HepG2 (cell line): ENCODE results near the gene MUC6. TPM values are rescaled to one million over a fixed set of nuclear protein-coding genes. Genes with fewer than 3 reads are reported as not detected.

Experiments
- ATAC-seq: fragments of 200-7000 bp; cut with Tn5 transposase; 3 replicates; pipeline ENCODE4 v1.9.1; 2020; ENCODE audit warnings: mild to moderate bottlenecking, moderate library complexity
- BruUV-seq: library from RNA; stranded (reverse); fragments of 400-500 nt; replicated peaks from 2 replicates; lab custom pipeline; 2021; lab: Mats Ljungman, UMichigan
- CTCF ChIA-PET: fragments of 300-600 bp; formaldehyde crosslinking; extraction: SDS; loops from one replicate; lab custom pipeline; 2021; ENCODE audit warnings: low total read pairs, inconsistent platforms, low intra/inter-chr PET ratio; lab: Yijun Ruan, JAX
- POLR2A ChIA-PET: fragments of 350-600 bp; sonication (Branson Sonifier 250); formaldehyde crosslinking; loops from one replicate; lab custom pipeline; 2020; ENCODE audit warnings: antibody characterized with exemption, inconsistent platforms; lab: Yijun Ruan, JAX
- DNase-seq: peaks from one replicate; pipeline ENCODE4 v3.0.0-alpha.2; 2015; ENCODE audit warnings: low spot score
- FAIRE-seq: peaks from 3 replicates; lab custom pipeline; 2011; peaks lifted over from hg19 to GRCh38; lab: Jason Lieb, UNC
- H2AFZ ChIP-seq: one replicate; pipeline ENCODE4 v1.6.1; 2011; ENCODE audit warnings: low read length, inconsistent platforms
- H3K27ac ChIP-seq: fragments of 300-600 bp; 3 replicates; pipeline ENCODE4 v1.8.0; 2011; ENCODE audit warnings: mixed run types, mild to moderate bottlenecking, mixed read lengths, low read length, inconsistent platforms; ENCODE audit not compliant: insufficient read depth; ENCODE audit errors: extremely low read length
- H3K27me3 ChIP-seq, 2 experiments: fragments of 200-600 bp in 1 of 2; 2 replicates in 1 of 2; 3 replicates in 1 of 2; pipeline versions ENCODE4 v1.6.0 to v1.8.0; 2011; ENCODE audit warnings: low read length in 2 of 2, mild to moderate bottlenecking in 2 of 2, moderate library complexity in 2 of 2, inconsistent platforms in 1 of 2; ENCODE audit not compliant: insufficient read depth in 2 of 2, control insufficient read depth in 1 of 2
- H3K36me3 ChIP-seq, 2 experiments: fragments of 200-600 bp in 1 of 2; replicated peaks in 1 of 2; 2 replicates in 1 of 2; 3 replicates in 1 of 2; pipeline versions ENCODE4 v1.5.1 to v1.8.0; 2011; ENCODE audit warnings: low read length in 2 of 2, inconsistent platforms in 1 of 2; ENCODE audit not compliant: insufficient read depth in 2 of 2, control insufficient read depth in 1 of 2
- H3K4me1 ChIP-seq: 2 replicates; pipeline ENCODE4 v1.5.1; 2012; ENCODE audit warnings: low read length, inconsistent platforms; ENCODE audit not compliant: insufficient read depth
- H3K4me2 ChIP-seq: 2 replicates; pipeline ENCODE4 v1.6.0; 2011; ENCODE audit warnings: low read depth, low read length, inconsistent platforms
- H3K4me3 ChIP-seq, 3 experiments: fragments of 200-600 bp in 1 of 3; sonication (generic), shearing (Covaris generic) in 1 of 3; replicated peaks in 1 of 3; 2 replicates each; pipeline ENCODE4 v1.5.1; 2011 to 2016; ENCODE audit warnings: low read length in 3 of 3, inconsistent platforms in 2 of 3, low read depth in 2 of 3, mild to moderate bottlenecking in 2 of 3, control low read depth in 1 of 3, mixed read lengths in 1 of 3; ENCODE audit not compliant: insufficient read depth in 1 of 3
- H3K79me2 ChIP-seq: one replicate; pipeline ENCODE4 v1.6.1; 2011; ENCODE audit warnings: low read length, inconsistent platforms; ENCODE audit not compliant: insufficient read depth
- H3K9ac ChIP-seq: 2 replicates; pipeline ENCODE4 v1.6.0; 2011; ENCODE audit warnings: mild to moderate bottlenecking, low read depth, low read length, inconsistent platforms; ENCODE audit not compliant: insufficient read depth
- H3K9me3 ChIP-seq: 2 replicates; pipeline ENCODE4 v1.5.1; 2012; ENCODE audit warnings: mild to moderate bottlenecking, low read length
- H4K20me1 ChIP-seq: 2 replicates; pipeline ENCODE4 v1.6.0; 2011; ENCODE audit warnings: inconsistent platforms, mild to moderate bottlenecking, low read length, moderate library complexity; ENCODE audit not compliant: insufficient read depth
- ATF1 ChIP-seq: IDR thresholded peaks from 2 replicates; pipeline ENCODE4 v1.6.1; 2016; ENCODE audit warnings: mild to moderate bottlenecking, control low read depth
- ETV5 ChIP-seq: IDR thresholded peaks from 2 replicates; pipeline ENCODE4 v1.6.1; 2018; ENCODE audit warnings: missing biosample characterization, missing genetic modification reagents, inconsistent platforms, borderline replicate concordance
- FOXA1 ChIP-seq, 2 experiments: fragments of 450-650 bp in 1 of 2; sonication (generic) in 1 of 2; formaldehyde crosslinking in 1 of 2; IDR thresholded peaks; 2 replicates each; pipeline versions ENCODE4 v1.4.0 to v1.6.1; 2016 to 2020; ENCODE audit warnings: missing genetic modification reagents in 1 of 2
- HNRNPL ChIP-seq: fragments of 200-400 bp; formaldehyde crosslinking; IDR thresholded peaks from 2 replicates; pipeline ENCODE4 v1.6.1; 2017; ENCODE audit warnings: mild to moderate bottlenecking, low read depth, low read length
- NAIF1 ChIP-seq: sonication (generic); formaldehyde crosslinking; IDR thresholded peaks from 2 replicates; pipeline ENCODE4 v1.5.0; 2020; ENCODE audit warnings: mild to moderate bottlenecking, missing genetic modification reagents, borderline replicate concordance
- STAG1 ChIP-seq: sonication (generic); formaldehyde crosslinking; IDR thresholded peaks from 2 replicates; pipeline ENCODE4 v1.4.0; 2020; ENCODE audit warnings: missing genetic modification reagents
- ZIK1 ChIP-seq: sonication (generic); formaldehyde crosslinking; IDR thresholded peaks from 2 replicates; pipeline ENCODE4 v1.5.0; 2020; ENCODE audit warnings: mild to moderate bottlenecking, low read depth, missing genetic modification reagents, borderline replicate concordance
- ZNF354B ChIP-seq: sonication (generic); formaldehyde crosslinking; IDR thresholded peaks from 2 replicates; pipeline ENCODE4 v1.8.0; 2022; ENCODE audit warnings: mild to moderate bottlenecking, missing genetic modification reagents
- ZNF563 ChIP-seq: sonication (generic); formaldehyde crosslinking; IDR thresholded peaks from 2 replicates; pipeline ENCODE4 v1.8.0; 2022; ENCODE audit warnings: mild to moderate bottlenecking, moderate library complexity, missing genetic modification reagents
- ZNF605 ChIP-seq: sonication (generic); formaldehyde crosslinking; IDR thresholded peaks from 2 replicates; pipeline ENCODE4 v1.8.0; 2022; ENCODE audit warnings: mild to moderate bottlenecking, missing genetic modification reagents
- WGBS: methylation state at CpG from one replicate; pipeline ENCODE4 v1.1.6; 2017; ENCODE audit warnings: low lambda C conversion rate; 5-methylcytosine and 5-hydroxymethylcytosine counted together
- in situ Hi-C: cut with HindIII; loops from 2 replicates; pipeline ENCODE4 v1.10.0; 2017; ENCODE audit warnings: low pct_unique_long_range_greater_than_20kb; ENCODE audit not compliant: extremely low pct_ligation_motif_present
- intact Hi-C: fragments of 100-400 bp; cut with micrococcal nuclease; formaldehyde crosslinking; loops from one replicate; pipeline ENCODE4 v1.10.0; 2022; ENCODE audit not compliant: unreplicated experiment
- polyA plus RNA-seq, 8 experiments: library from polyadenylated mRNA; depleted of rRNA in 3 of 8; stranded (reverse) in 7 of 8; unstranded in 1 of 8; fragments of >200 nt; fragmentation: Illumina TruSeq in 4 of 8; extraction: Trizol in 4 of 8; gene quantifications; 2 replicates each; pipeline versions ENCODE4 v1.2.1 to v1.2.3, GENCODE V29; 2011 to 2016; ENCODE audit warnings: low read depth in 4 of 8, missing spikeins in 1 of 8, mixed read lengths in 1 of 8; ENCODE audit not compliant: insufficient read depth in 1 of 8
- total RNA-seq, 5 experiments: library from RNA; depleted of rRNA; stranded (reverse); fragments of >200 nt; fragmentation: Illumina TruSeq; extraction: Trizol; gene quantifications; 2 replicates each; pipeline ENCODE4 v1.2.3, GENCODE V29; 2016; ENCODE audit warnings: low read depth in 1 of 5
- TF ChIP-seq, protein P1 (sequence below): sonication (generic); formaldehyde crosslinking; IDR thresholded peaks from 2 replicates; pipeline ENCODE4 v1.5.1; 2020; ENCODE audit warnings: mild to moderate bottlenecking, missing genetic modification reagents, moderate library complexity

Gene MUC6
- total and polyA plus RNA-seq, 2 of the 13 experiments (the other 11 are each of a cell fraction or from before 2014, with no cell fraction given), result not detected

DNA sequence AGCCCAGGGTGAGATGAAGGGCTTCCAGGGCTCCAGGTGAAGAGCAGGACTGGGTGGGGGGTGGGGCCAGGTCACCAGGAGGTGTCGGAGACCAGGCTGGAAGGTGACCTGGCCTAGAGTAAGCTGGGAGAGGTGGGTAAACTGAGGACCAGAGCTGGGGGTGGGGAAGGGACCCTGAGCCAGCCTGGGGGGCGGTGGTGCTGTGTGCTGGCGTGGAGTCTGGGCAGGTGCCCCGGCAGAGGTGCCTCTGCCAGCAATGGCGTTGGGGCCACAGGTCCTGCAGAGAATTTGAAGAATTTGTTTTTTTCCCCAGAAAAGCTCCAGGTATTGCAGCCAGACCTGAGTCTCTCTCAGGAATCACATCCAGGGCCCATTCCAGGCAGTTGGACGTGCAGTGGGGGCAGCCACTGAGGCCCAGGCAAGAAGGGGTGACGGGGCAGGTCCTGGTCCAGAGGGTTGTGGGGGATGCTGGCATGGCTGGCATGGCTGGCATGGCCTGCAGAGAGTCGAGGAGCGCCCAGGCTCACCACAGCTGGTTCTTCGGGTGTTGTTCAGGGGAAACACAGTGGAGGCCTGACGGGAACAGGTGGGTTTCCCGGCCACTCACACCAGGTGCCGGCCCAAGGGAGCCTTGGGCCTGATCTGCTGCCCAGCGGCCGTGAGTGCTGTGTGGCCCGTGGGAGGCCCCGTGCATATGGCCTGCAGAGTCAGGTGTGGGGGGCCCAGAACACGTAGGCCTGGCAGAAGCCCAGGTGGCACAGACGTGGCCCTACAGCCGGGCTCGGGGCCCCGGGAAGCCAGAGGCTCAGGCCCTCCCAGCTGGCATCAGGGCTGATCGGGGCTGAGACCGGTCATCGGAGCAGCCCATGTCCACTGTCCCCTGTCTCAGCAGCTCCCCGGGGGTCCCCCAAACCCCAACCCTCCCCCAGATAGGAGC is 6.4 kb upstream of the MUC6 start:
- ChIA-PET CTCF (no interaction called here), POLR2A (no interaction called here)
- Histone ChIP-seq H3K27ac (no peak overlapping the region), H3K36me3 (no peaks in the 10 kb centered on the region), H4K20me1 (no peaks in the 10 kb centered on the region), H3K4me2 (no peak overlapping the region), H3K9me3 (no peaks in the 10 kb centered on the region), H3K9ac (no peak overlapping the region), H3K79me2 (no peaks in the 10 kb centered on the region), H3K27me3 (peaks cover 9 to 82% of the 10 kb centered on the region in 2 experiments), H2AFZ (no peak overlapping the region), H3K4me3 (no peak overlapping the region), H3K4me1 (peaks cover 9% of the 10 kb centered on the region)
- TF ChIP-seq ZNF605 (CRISPR knock-in tag) (no peak), HNRNPL (0 out of 2 replicates have a peak, but pooled peaks have one; percentile 18)
- ATAC-seq (no peak), DNase-seq (no peak), FAIRE-seq (no peak)
- in situ Hi-C loops, result no loop called here
- no TSS peak for BruUV-seq
- intact Hi-C loops, result no loop called here
- 20% methylated on average over 6 of the region's 26 CpGs for WGBS

DNA sequence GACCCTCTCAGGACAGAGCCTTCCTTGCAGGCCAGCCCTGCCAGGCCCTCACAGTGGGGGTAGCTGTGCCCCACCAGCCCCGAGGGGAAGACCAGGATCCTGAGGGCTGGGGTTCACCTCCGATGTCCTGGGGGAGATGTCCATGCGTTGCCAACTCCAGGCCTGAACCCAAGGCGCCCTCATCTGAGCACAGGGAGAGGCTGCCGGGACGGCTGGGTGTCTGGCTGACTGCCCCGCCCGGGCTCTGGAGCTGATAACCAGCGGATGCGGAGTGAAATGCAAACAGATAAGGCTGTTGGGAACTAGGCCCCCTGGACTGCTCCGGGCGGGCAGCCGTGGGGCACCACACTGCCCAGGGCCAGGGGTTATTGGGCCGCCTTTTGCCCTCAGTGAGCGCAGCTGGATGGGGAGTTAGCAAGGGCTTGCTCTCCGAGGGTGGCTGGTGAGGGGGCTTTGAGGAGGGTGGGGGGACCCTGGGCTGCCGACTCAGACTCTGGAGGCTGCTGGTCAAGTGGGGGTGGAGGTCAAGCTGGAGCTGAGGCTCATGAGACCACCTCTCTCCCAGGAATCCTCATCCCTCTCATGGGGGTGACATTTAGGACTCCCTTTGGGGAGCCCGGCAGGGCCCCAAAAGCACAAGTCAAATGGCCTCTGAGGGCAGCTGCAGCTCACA is 5.6 kb upstream of the MUC6 start:
- H3K79me2 ChIP-seq, result no peaks in the 10 kb centered on the region
- no peak overlapping the region for H2AFZ ChIP-seq
- H3K4me3 ChIP-seq, result no peak overlapping the region; a peak in 1 of 6 replicates
- in situ Hi-C loops (no loop called here), intact Hi-C loops (no loop called here)
- H3K4me2 ChIP-seq, result no peak overlapping the region
- FAIRE-seq (no peak), DNase-seq (peak; percentile 35), ATAC-seq (peak; percentile 73)
- no peaks in the 10 kb centered on the region for H3K36me3 ChIP-seq
- no peak overlapping the region for H3K27ac ChIP-seq
- H3K9ac ChIP-seq, result no peak overlapping the region
- ChIA-PET POLR2A (no interaction called here), CTCF (no interaction called here)
- peaks cover 11 to 82% of the 10 kb centered on the region in 2 experiments; a peak in 4 of 5 replicates for H3K27me3 ChIP-seq
- no TSS peak for BruUV-seq
- H3K4me1 ChIP-seq, result peaks cover 9% of the 10 kb centered on the region
- whole genome bisulfite sequencing, result no CpG with 5 or more reads among the region's 18 CpGs
- no peaks in the 10 kb centered on the region for H3K9me3 ChIP-seq
- H4K20me1 ChIP-seq, result no peaks in the 10 kb centered on the region
- TF ChIP-seq HNRNPL (peak; percentile 96), NAIF1 (CRISPR knock-in tag) (no peak), ZIK1 (CRISPR knock-in tag) (no peak), ATF1 (CRISPR knock-in tag) (no peak), ZNF563 (0 out of 2 replicates have a peak, but pooled peaks have one; percentile 41), ETV5 (peak; percentile 36; the same call in 1 of the 2 replicates), ZNF354B (CRISPR knock-in tag) (no peak), STAG1 (CRISPR knock-in tag) (peak; percentile 61), FOXA1 (IDR thresholded peaks at IDR 0.05) (no peak), FOXA1 (CRISPR knock-in tag; IDR thresholded peaks at IDR 0.05) (peak; percentile 29; the same call in 1 of the 2 replicates)
- TF ChIP-seq, protein P1, sequence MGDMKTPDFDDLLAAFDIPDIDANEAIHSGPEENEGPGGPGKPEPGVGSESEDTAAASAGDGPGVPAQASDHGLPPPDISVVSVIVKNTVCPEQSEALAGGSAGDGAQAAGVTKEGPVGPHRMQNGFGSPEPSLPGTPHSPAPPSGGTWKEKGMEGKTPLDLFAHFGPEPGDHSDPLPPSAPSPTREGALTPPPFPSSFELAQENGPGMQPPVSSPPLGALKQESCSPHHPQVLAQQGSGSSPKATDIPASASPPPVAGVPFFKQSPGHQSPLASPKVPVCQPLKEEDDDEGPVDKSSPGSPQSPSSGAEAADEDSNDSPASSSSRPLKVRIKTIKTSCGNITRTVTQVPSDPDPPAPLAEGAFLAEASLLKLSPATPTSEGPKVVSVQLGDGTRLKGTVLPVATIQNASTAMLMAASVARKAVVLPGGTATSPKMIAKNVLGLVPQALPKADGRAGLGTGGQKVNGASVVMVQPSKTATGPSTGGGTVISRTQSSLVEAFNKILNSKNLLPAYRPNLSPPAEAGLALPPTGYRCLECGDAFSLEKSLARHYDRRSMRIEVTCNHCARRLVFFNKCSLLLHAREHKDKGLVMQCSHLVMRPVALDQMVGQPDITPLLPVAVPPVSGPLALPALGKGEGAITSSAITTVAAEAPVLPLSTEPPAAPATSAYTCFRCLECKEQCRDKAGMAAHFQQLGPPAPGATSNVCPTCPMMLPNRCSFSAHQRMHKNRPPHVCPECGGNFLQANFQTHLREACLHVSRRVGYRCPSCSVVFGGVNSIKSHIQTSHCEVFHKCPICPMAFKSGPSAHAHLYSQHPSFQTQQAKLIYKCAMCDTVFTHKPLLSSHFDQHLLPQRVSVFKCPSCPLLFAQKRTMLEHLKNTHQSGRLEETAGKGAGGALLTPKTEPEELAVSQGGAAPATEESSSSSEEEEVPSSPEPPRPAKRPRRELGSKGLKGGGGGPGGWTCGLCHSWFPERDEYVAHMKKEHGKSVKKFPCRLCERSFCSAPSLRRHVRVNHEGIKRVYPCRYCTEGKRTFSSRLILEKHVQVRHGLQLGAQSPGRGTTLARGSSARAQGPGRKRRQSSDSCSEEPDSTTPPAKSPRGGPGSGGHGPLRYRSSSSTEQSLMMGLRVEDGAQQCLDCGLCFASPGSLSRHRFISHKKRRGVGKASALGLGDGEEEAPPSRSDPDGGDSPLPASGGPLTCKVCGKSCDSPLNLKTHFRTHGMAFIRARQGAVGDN, result peak; percentile 31; the same call in 1 of the 2 replicates
